Stimulated activated CD4-positive, alpha-beta T cell treated with anti-CD3 and anti-CD28 coated beads, TNF-alpha, amount 100 ng/mL, for 4 hours (primary cell): ENCODE measurements around the gene CYP2F1.
"Not testable (repeated sequence)": the region's sequence is repeated elsewhere in the genome, so short reads cannot be mapped to it uniquely, and the experiment has no call there.

Source experiments
- DNase-seq, 3 experiments: peaks; one replicate each; pipeline ENCODE4 v3.0.0-alpha.2; 2020; ENCODE audit warnings: low read depth in 3 of 3

The CYP2F1 gene

GRCh38 chr19:41114132-41114531 lies at the start of gene CYP2F1:
TSS of gene CYP2F1 (plus strand) at chr19:41114432. CDS start at chr19:41116189, 1,757 bp downstream.
- no peak for DNase-seq

DNA sequence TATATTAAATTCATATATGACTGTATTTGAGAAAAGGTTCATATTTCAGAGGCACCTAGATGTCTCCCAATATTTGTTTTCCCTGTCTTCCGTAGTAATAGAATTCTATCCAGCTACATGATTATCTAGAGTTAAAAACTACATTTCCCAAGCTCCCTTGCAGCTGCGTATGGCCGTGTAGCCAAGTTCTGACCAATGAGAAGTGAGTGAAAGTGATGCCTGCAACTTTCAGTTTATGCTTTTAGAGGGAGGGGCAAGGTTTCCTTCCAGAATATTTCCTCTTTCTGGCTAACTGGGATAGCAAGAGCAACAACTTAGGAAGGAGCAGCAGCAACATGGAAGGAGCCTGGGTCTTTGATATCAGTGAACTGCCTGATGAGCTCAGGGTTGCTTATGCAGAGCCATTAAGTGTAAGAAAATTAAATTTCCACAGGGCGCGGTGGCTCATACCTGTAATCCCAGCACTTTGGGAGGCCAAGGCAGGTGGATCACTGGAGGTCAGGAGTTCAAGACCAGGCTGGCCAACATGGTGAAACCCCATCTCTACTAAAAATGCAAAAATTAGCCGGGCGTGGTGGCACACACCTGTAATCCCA lies 49.2 kb upstream of the CYP2F1 start:
- DNase-seq: no peak

DNA sequence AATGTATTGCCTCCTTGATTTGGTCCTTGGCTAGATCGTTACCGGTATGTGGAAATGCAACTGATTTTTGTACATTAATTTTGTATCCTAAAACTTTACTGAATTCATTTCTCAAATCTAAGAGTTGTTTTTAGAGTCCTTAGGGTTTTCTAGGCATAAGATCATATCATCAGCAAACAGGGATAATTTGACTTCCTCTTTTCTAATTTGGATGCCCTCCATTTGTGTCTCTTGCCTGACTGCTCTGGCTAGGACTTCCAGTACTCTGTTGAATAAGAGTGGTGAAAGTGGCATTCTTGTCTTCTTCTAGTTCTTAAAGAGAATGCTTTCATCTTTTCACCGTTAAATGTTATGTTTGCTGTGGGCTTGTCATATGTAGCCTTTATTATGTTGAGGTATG lies 37.9 kb upstream of the CYP2F1 start:
- DNase-seq: no peak

DNA sequence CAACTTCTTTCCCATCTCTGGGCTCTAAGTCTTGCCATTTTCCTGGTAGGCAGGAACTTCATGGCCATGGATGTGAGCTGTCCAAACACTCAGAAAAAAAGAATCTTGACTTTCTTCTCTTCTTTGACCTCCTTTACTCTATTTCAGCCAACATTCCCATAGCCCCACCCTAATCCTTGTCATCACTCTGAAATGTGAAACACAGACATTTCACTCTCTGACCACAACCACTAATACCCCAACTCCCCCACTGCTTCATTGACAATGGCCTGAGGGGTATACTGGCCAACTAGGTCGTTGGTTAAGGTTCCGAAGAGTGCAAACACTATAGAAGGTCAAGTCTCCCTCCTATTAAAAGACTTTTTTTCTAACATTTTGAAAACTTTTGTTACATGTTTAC lies 30.7 kb upstream of the CYP2F1 start:
- DNase-seq: no peak

DNA sequence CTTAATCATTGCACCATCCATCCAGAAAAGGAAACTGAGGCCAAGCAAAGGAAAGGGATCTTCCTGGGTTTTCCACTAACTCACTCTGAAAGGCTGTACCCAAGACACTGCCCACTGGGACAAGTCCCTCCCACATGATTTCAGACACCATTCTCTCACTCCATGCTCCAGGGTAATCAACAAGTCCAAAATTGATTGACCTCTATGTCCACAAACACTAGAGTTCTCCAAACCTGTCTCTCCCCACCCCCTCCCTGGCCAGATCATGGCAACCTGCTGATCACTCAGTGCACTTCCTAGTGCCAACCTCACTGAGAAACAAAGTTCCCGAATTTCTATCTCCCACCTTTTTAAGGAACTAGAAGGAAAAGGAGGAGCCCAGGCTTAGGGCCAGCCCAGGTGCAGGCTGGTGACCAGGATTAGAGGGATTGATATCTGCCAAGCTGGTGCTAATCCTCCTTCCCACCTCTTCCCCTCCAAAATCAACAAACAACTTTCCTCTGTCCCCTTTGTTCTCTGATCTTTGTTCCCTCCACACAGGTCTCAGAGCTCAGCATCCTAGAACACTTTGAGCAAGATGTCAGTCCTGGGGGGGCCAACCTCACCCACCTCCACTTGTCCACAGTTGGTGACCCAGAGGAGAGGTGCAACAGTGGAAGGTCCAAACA lies 28.4 kb upstream of the CYP2F1 start:
- no peak for DNase-seq

DNA sequence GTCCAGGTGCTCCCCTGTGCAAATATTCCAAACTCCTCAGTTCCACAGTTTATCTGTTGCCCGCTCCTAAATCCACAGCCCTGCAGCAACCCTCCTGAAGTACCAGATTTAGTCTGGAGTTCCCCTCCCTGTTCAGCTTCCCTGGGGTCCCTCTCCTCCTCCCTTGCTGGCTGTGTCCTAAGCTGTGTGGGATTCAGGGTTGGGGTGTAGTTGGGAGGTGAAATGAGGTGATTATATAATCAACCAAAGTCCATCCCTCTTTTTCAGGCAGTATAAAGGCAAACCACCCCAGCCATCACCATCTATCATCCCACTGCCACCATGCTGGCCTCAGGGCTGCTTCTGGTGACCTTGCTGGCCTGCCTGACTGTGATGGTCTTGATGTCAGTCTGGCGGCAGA lies 26.1 kb upstream of the CYP2F1 start, which contains the start of gene CYP2A13:
TSS of gene CYP2A13 (plus strand) at position 301 of the 400 bp plus-strand sequence. CDS start at position 322, 21 bp downstream.
- no peak for DNase-seq

DNA sequence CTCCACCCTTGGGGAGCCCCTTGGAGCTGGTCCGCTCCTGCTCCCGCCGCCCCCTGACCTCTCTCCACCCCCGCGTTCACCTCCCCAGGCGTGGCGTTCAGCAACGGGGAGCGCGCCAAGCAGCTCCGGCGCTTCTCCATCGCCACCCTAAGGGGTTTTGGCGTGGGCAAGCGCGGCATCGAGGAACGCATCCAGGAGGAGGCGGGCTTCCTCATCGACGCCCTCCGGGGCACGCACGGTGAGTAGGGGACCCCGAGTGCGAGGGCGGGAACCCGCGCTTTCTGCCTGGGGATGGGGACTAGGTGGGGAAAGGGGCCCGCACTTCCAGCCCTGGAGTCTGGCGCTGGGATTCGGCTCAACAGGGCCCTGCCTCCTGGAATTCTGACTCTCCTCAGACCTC lies 24.3 kb upstream of the CYP2F1 start:
- no peak for DNase-seq

DNA sequence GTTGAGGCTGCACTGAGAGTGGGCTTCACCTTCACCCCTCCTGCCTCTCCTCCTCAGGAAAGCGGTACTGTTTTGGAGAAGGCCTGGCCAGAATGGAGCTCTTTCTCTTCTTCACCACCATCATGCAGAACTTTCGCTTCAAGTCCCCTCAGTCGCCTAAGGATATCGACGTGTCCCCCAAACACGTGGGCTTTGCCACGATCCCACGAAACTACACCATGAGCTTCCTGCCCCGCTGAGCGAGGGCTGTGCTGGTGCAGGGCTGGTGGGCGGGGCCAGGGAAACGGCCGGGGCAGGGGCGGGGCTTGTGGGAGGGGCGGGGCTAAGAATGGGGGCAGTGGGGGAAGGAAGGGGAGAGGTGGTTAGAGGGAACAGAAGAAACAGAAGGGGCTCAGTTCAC lies 18.5 kb upstream of the CYP2F1 start:
- no peak for DNase-seq

- DNase-seq: no peak
These were observed 17.9 kb upstream of the CYP2F1 start for GRCh38 chr19:41096353-41096752.

GRCh38 chr19:41097302-41097701 lies 16.9 kb upstream of the CYP2F1 start:
- DNase-seq: no peak

- no peak for DNase-seq
These were observed 15.5 kb upstream of the CYP2F1 start for GRCh38 chr19:41098762-41099161.

DNA sequence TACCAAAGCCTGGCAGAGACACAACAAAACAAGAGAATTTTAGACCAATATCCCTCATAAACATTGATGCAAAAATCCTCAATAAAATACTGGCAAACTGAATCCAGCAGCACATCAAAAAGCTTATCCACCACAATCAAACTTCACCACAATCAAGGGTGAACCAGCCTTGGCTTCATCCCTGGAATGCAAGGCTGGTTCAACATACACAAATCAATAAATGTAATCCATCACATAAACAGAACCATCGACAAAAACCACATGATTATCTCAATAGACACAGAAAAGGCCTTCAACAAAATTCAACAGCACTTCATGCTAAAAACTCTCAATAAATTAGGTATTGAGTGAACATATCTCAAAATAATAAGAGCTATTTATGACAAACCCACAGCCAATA lies 12.0 kb upstream of the CYP2F1 start:
- not testable (repeated sequence) for DNase-seq

DNA sequence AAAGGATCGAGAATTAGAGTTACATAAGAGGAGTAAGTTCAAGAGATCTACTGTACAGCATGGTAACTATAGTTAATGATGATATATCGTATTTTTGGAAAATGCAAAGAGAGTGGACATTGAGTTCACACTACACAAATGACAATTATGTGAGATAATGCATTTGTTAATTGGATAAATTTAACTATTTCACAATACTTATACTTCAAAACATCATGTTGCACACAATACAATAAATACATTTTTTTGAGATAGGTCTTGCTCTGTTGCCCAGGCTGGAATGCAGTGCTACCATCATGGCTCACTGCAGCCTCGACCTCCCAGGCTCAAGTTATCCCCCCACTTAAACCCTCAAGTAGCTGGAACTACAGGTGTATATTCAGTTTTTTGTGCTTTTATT lies 8.1 kb upstream of the CYP2F1 start:
- DNase-seq: no peak

DNA sequence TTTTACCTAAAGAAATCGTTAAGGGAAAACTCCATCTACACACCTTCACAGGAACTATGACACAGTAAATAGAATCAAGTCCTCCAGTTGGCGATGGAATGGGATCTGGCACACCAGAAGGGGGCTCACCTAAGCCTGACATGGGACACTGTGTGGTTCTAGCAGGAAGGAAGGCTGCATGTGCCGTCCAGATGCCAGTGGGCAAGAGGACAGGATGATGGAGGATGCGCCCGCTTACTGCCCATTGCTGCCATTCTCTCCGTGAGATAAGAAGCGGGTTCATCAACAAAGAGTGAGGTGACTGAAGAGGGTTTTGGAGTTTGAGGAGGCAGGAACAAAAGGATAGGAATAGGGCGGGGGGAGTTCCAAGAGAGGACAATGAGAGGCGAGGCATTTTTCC lies 2.9 kb upstream of the CYP2F1 start:
- no peak for DNase-seq

DNA sequence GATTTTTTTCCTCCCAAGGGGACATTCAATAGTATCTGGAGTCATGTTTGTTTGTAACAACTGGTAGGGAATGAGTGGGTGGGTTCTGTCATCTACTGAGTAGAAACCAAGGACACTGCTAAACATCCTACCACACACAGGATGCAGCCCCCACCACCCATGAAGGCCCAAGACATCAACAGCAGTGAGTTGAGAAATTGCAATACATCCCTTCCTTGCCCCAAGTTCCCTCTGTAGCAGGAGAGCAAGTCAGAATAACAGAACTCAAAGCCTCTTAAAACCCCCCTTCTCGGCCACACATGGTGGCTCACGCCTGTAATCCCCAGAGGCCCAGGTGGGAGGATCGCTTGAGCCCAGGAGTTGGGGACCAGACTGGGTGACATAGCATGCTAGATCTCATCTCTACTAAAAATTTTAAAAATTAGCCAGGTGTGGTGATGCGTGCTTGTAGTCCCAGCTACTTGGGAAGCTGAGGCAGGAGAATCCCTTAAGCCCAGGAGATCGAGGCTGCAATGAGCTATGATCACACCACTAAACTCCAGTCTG lies 2.4 kb upstream of the CYP2F1 start:
- no peak for DNase-seq

DNA sequence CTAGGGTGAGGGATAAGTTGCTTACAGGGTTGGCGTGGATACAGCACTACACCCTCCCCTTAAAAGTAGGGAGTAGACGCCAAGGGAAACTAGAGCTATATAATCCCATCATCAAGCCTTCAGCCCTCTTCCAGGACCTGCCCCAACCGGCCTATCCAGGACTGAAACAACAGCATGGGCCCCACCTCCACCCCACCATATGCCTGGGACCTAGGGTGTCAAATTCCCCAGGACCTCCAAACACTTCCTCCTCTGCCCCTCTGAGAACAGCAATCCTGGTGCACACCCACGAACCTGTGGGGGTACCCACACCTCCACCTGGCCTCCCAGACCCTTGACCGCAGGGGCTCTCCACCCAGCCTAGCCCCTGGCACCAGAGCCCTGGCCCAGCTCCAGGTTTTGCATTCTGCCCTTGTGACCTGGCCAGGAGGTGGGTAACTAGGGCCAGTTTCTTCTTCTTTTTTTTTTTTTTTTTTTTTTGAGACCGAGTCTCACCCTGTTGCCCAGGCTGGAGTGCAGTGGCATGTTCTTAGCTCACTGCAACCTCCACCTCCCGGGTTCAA lies 1.4 kb upstream of the CYP2F1 start:
- DNase-seq: no peak

GRCh38 chr19:41116261-41116660 lies 2.0 kb downstream of the CYP2F1 start:
- no peak for DNase-seq

- peak in 1 of 3 experiments; percentile 22 for DNase-seq
These were observed 7.0 kb downstream of the CYP2F1 start for GRCh38 chr19:41120929-41121911.

- DNase-seq: not testable (repeated sequence)
These were observed 8.6 kb downstream of the CYP2F1 start for GRCh38 chr19:41122846-41123245.

GRCh38 chr19:41123716-41124294 lies 9.6 kb downstream of the CYP2F1 start:
- DNase-seq: no peak

DNA sequence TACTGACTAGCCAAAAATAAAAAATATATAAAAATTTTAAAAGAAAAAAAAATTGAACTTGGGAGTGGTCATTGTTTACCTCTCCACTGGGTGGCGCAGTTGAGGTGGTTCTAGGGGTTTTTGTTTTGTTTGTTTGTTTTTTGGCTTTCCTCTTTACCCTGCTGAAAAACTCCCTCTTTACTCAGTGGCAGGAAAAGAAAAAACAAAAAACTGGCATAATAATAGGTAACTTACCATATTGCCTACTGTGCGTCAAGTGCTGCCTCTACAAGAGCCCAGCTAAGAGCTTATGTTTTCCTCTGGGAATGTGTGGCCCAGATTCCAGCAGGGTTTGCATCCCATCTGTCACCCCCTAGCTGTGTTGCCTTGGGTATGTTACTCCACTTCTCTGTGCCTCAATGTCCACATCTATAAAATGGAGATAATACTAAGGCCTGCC lies 12.6 kb downstream of the CYP2F1 start:
- DNase-seq: peak in 1 of 3 experiments; percentile 17
